ENCODE data around the gene COL4A6.

COL4A6 gene

DNA sequence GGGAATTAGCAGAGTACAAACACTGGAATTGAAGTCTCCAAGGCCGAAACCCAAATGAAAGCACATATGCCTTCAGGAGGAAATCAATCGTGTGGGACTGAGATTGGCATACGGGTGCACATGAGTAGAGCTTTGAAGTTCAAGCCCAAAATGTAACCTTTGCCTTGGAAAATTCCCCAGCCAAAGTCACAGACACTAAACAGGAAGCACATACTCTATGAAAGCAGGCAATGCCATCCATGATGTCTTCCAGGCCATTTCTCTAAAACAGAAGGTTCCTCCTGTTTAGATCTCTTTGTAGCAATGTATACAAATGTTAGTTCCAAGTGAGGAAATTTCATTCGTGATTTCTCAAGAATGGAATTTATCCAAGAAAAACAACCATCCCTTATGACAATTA, 162.5 kb downstream of the COL4A6 start:
- no peak for DNase-seq (ENCODE audit: low read depth in 1 of 2, low spot score in 1 of 2)

DNA sequence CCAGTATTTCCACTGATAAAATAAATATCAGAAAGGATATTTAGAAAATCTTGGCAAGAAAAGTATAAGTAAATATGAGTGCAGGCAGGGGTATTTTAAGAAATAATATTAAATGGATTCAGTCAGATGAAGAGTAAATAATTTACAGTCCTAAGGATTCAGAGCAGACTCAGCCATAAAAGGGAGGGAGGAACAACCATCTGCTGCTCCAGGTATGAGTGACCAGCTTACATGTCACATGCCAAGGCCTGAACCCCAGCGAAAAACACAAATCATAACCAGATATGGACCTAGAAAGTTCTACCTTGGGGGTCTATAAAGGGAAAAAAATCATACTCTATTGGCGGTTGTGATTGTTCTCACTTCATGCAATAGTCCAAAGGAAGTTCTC, 166.8 kb downstream of the COL4A6 start:
- DNase-seq (ENCODE audit: low read depth in 1 of 2, low spot score in 1 of 2) = no peak

DNA sequence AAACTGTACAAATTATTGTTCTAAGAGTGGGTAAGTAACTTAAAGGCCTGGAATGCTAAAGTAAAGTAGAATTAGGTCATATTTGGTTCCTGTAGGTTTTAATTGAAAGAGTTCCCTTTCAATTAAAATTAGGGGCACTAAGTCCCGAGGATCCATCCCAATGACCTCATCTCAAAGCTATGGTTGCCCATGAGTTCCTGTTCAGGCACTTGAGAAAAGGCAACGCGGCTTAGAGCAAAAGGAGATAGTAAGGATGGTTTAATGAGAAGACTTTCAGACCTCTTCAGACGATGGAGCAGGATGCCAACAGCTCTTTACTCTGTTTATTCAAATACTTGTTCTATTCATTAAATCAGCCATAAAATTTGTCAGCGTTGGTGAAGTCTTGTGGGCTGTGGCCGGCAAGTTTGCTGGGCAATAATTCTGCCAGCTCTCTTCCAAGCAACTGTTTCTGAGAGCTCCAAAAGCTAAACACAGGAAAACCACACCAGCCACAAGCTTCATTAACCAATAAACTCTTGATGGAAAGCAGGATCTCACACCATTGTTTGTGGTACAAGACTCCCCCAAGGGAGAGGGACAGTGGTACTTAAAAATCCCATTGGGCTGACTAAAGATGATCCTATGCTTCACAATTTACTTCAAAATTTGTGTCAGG, 167.4 kb downstream of the COL4A6 start:
- DNase-seq (ENCODE audit: low read depth in 1 of 2, low spot score in 1 of 2) = no peak

DNA sequence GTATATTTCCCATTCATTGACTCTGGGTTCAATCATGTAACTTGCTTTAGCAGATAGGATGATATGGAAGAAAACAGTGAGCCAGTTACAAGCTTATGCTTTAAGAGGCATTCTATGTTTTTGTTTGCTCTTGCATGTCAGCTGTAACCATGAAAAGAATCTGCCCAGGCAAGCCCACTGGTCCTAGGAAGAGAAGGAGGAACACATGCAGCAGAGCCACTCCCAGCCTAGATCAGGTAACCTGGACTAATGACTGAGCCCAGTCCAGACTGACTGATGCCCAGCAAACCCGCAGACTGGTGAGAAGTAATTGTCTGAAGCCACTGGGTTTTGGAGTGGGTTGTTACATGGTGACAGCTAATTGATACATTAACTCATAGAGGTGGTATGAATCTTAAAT, 167.9 kb downstream of the COL4A6 start:
- DNase-seq (ENCODE audit: low read depth in 1 of 2, low spot score in 1 of 2) = no peak

DNA sequence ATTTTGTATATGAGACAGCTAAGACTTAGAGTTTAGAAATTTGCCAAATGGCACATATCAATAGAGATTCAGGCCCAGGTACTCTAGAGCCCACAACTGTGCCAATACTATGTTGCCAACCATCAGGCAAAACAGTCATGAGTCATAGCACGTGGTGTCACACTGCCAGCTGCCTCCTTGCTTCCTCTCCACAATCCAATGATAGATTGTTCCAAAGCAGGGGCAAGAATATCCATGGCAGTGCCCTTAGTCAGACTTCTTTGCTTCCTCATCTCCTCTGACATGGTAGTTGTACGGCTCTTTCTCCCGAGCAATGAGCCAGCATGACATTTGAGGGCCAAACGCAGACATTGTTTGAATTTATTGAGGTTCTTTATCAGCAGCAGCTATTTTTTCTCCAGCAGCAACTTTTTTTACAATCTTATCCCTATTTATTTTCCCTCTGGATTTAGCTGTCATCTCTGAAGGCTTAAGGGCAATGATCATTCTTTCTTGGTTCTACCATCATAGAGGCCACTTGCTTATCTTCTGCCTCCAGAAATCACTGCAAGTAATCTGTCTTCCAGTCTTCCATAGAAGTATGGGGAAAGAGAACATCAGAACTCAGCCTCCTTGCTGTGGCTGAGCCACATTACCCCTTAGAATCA, 169.7 kb downstream of the COL4A6 start:
- DNase-seq (ENCODE audit: low read depth in 1 of 2, low spot score in 1 of 2) = no peak

DNA sequence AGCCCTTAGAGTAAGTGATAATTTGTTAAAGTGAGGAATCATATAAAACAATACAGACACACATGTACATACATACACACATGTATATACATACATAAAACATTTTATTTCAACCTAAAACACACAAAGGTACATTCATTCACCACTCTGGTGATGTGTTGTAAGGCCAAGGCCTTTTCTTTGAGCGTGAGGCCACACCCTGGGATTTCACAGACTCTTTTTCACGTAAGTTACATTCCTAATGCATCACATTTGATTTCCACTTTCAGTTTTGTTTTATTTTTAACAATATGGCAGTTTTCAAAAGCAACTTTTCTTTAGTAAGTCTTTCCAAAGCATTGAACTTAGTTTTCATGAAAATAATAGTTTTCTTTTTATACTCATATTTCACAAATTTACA, 170.7 kb downstream of the COL4A6 start:
- DNase-seq (ENCODE audit: low read depth in 1 of 2, low spot score in 1 of 2) = no peak

DNA sequence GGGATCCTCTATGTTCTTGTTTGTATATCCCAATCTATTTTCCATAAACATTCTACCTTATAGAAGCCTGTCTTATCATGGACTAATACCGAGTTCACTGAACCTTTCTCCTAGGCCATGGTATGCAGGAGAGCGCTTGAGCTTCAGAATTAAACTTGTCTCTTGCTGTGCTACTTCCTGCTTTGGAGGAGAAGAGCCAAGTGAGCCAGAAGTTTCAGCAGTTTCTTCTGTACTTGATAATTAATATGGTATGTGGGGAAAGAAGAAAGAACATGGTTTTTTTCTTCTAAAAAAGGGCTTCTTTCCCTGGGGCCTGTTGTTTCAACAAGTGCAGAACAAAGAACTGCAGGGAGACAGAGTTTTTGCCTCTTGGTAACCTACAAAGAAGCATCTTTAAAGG, 173.8 kb downstream of the COL4A6 start:
- DNase-seq (ENCODE audit: low read depth in 1 of 2, low spot score in 1 of 2) = no peak

DNA sequence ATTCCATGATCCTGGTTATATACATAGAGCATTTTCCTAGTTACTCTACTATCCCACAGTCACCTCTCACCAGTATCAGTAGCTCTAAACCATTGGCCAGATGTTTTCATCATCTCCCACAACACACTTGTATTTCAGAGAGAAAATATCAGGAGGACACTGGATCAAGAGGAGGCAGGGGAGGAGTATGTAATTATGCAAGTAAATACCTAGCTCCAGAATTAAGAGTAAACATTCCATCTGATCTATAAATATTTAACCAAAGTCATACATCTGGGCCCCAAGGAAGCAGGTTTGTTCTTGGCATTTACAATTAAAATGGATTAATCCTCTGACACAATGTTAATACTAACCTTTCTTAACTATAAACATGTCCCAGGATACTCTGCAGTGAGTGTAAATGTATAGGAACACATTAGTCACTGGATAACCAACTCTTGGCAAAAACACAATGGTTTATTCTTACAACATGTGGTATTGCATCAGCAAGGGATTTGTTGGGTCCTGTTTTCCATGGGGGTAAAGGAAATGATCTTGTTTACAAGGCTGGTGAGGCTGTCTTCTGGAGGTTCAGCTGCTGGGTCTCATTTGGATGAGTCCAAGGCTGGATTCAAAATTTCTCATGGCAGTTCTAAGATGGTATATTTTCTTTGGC, 176.5 kb downstream of the COL4A6 start:
- no peak for DNase-seq (ENCODE audit: low read depth in 1 of 2, low spot score in 1 of 2)

DNA sequence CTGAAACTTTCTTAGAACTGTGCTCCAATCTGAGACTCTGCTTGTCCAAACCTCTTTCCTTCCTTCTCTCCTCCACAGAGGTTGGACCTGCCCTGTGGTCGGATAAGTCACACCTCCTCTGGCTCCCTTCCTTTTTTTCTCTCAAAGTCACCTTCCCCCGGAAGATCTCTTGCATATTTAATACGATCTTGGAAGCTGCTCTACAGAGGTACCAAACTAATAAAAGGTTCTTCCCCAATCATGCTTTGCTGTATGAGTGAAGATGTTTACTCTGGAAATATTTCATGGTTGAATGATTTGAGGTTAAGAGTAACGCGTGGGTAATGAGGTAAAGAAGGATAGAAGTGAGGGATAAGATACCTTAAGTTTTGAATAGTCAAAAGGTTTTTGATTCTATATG, 180.7 kb downstream of the COL4A6 start:
- DNase-seq (ENCODE audit: low read depth in 1 of 2, low spot score in 1 of 2) = no peak

DNA sequence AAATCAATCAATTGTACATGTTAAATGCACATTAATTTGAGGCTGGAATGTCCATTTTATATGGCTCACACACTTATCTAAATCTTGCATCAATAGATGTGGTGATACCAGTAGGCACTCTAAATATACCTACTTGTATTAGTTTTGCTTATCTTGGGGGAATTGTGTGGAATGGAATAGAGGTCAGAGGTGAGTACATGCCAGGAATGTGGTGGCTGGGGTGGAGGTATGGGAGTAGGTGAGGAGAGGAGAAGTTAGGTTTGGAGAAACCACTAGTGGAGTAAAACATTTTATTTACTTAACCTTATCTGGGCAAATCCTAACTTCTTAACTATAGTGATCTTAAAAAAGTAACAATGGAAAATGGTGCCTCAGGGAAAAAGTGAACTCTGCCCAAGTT, 183.6 kb downstream of the COL4A6 start:
- DNase-seq (ENCODE audit: low read depth in 1 of 2, low spot score in 1 of 2) = no peak

DNA sequence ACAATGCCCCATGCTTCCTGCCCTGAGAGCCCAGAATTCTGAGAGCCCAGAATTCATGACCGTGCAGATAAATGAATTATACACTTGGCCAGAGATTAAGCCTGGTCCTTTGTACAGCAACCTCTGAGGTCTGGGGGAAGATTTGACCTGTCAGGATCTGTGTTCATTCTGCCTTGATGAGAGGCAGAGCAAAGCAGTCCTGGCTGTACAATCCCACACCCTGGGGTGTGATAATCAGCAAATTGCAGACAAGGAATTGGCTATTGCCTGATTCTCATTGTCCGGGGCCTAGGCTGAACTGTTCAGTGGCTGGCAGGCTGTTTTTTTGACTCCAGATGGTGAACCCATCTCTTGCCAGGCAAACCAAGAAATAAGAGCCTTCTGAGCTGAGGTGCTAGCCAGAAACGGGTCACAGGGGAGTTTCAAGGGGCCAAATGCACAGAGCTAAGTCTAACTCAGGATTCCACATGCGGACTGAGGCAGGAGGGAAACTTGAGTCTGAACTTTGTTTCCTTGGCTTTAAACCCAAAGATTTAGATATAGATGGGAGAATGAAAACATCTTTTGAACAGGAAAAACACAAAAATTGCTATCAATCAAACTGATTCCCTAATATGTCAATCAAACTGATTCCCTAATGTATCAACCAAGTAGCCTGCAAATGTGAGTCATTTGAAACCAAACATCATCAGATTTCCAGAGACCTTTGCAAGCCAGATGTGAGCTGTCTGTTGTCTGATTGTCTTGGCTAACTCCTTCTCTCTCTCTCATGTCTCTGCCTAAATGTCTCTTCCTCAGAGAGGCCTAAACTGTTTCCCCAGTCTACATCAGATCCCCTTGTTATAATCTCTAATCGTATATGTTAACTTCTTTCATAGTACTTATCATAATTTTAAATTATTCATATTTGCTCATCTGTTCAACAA, 187.3 kb downstream of the COL4A6 start:
- no peak for DNase-seq (ENCODE audit: low read depth in 1 of 2, low spot score in 1 of 2)

DNA sequence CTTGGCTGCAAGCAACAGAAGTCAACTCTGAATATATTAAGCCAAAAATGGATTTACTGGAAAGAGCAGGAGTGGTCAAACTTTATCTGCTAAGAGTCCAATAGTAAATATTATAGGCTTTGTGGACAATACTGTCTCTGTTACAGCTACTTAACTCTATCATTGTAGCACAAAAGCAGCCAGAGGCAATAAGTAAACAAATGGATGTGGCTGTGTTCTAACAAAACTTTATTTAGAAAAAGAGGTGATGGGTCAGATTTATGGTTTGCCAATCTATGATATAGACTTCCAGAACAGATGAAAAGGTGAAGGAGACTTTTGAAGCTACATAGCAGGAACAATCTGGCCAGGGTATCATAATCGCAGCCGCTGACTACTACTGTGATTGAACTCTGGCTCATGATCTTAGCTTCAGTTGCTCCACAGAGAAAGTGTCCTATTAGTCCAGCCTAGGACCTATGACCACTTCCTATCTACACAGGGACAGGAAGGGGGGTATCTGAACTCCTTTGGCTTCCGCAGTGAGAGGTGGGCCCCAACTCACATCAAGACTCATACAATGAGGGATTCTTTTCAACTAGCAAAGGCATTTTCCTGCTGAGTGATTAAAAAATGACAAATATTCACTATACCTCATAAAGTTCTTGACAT, 191.8 kb downstream of the COL4A6 start:
- DNase-seq (ENCODE audit: low read depth in 1 of 2, low spot score in 1 of 2) = no peak

DNA sequence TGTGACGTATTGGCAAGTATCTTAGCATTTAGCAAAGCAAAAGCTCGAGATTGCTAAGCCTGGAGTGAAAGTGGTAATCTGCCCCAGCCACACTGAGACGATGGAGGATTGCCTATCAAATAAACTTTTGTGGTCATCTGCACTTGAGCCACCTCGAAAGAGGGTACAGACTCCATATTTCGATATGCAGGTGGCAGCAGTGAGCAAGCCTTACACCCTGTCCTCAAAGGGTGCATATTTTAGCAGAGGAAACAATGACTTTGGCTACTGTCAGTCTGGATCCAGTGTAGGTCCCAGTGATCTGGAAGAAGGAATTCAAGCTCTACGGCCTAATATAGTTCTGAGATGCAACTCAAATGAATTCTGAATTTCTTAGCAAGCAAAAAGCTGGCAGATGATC, 192.8 kb downstream of the COL4A6 start:
- no peak for DNase-seq (ENCODE audit: low read depth in 1 of 2, low spot score in 1 of 2)

DNA sequence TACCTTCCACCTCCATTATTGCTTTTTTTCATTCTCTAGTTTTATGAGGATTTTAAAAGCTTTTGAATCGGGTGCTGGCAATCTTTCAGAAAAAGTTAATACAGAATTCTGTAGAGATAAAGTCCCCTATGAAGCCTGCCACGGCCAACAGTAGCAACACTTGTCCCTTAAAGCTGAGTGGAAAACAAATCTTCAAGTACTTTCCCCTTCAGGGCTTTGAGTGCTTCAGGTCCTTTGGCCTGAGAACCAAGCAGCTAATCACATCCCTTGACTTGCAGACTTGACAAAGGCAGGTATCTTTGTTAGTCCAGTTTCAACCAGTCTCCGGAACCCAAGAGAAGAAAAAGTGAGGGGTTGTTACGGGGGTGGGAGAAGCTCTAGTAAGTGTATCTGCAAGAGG, 202.2 kb downstream of the COL4A6 start:
- DNase-seq (ENCODE audit: low read depth in 1 of 2, low spot score in 1 of 2) = no peak

DNA sequence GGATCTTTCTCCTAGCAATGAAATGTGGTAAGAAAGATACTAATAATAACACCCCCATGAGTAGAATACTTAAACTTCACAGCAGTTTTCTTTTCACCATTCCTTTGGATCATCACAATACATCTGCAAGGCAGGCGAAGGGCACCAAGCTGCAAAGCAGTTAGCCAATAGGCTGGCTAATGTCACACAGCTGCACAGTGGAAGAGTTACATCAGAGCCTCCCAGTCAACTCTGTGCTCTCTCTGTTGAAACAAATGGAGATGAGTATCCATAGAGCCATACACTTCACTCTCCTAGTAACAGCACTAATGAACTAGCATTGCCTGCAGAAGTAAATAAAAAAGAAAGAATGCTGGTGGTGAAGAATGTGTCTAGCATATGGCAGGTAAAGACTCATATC, 207.6 kb downstream of the COL4A6 start:
- no peak for DNase-seq (ENCODE audit: low read depth in 1 of 2, low spot score in 1 of 2)

DNA sequence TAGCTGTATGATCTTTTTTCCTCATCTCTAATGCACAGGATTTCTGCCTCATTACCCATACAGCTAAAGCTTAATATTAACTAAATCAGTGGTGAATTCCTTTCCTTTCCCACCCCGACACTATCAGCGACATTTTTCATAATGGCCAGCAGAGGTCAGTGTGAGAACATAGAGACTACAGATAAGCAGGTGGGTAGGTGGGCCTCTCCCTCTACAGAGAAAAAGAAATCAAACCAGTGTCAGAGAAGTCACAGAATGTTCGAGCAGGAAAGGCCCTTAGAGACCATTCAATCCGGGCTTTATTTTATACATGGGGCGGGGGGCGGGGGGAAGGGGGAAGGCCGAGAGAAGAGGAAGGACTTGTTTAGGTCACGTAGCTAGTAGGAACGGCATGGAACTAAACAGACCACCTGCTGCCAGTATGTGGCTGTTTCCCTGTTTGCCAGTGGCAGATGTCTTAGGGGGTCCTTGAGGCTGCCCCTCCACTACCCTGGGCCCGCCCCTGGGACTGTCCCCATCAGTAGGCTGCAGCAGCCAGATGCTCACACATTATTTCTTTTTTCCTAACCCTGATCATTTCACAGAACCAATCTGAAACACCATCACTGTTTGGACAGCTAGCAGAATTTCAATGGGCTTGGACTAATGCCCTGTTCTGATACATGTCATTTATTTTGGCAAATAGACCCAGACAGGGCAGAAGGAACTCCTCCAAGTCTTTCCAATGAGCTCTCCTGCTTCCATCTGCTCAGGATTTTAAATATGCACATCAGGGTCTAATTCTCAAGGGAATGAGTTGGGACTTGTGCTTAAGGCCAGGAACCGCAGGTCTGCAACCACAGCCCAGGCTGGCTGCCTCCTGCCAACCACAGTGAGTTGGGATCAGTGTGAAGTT, 213.2 kb downstream of the COL4A6 start:
- no peak for DNase-seq (ENCODE audit: low read depth in 1 of 2, low spot score in 1 of 2)

DNA sequence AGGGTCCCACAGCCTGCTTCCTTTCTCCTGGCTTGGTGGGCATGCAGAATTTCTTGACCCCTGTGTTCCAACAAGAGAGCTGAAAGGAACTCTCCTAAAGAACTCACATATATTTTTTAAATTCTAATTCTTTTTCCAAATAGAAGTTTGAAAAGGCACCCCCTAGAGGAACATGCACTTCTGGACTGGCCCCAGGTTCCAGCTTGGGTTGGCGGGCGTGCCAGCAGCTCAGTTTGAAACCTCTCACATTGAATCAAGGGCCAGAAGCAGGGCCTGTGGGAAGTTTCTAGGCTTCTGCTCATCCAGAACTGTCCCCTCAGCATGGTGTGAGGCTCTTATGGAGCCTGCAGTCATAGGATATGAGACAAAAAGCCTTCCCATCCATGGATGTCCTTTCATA, 214.0 kb downstream of the COL4A6 start:
- no peak for DNase-seq (ENCODE audit: low read depth in 1 of 2, low spot score in 1 of 2)

DNA sequence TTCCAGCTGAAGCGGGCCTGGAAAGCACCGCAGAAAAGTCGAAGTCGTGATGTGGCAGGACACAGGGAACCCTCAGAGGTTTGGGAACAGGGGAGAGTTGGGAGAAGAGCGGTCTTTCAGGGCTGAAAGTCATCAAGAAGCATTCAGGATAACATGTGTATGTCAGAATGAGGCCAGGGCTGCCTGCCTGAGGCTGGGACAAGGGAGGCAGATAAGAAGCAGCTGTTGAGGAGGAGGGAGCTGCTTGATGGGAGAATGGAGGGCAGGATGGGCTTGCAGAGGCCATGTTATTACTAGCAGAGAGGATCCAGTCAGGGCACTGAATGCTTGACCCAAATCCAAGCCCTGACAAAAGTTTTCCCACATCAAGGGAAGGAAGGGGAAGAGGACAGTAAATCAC, 214.6 kb downstream of the COL4A6 start:
- no peak for DNase-seq (ENCODE audit: low read depth in 1 of 2, low spot score in 1 of 2)

DNA sequence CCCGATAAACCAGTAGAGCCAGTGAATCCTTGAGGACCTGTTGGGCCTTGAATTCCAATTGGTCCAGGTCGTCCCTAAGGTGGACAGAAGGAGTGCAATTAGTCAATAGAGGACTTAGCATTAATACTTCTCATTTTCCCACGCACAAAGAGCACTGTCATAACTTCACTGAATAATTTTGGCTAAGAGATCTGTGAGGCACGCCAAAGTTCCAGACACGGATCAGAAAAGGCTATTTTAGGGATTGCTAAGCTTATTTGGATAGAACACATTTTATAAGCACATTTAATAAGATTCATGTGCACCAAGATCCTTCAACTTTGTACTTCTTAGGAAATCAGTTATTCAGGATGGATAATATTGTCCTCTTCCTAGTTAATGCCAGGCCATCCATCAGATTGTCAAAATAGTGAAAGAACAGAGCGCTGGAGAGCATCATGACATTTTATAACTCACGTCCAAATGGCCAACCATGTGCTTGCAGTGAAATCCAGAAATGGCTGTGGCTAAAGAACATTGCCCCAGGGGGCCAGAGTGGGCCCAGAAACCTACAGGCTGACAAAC, 216.8 kb downstream of the COL4A6 start:
- DNase-seq (ENCODE audit: low read depth in 1 of 2, low spot score in 1 of 2) = no peak

All from stimulated activated CD4-positive, alpha-beta T cell treated with anti-CD3 and anti-CD28 coated beads, Interleukin-15, amount 100 ng/mL, for 1 hour (primary cell).